GM23248 (cell line): ENCODE results near the gene KSR2. TPM values are rescaled to one million over a fixed set of nuclear protein-coding genes. Genes with fewer than 3 reads are reported as not detected.

Experiments
- DNase-seq: peaks from one replicate; pipeline ENCODE4 v3.0.0-alpha.2; 2015
- H2AFZ ChIP-seq: fragments of 200-600 bp; sonication (generic); 2 replicates; pipeline ENCODE4 v1.6.1; 2016; ENCODE audit warnings: antibody characterized with exemption
- H3F3A ChIP-seq: fragments of 200-600 bp; sonication (generic); 2 replicates; pipeline ENCODE4 v1.6.1; 2016; ENCODE audit warnings: mild to moderate bottlenecking, antibody characterized with exemption, mixed run types; ENCODE audit not compliant: insufficient read depth
- H3K27ac ChIP-seq: fragments of 200-600 bp; sonication (generic); 2 replicates; pipeline ENCODE4 v1.5.1; 2016; ENCODE audit warnings: mild to moderate bottlenecking
- H3K27me3 ChIP-seq: fragments of 200-600 bp; sonication (generic); replicated peaks from 2 replicates; pipeline ENCODE4 v1.6.1; 2016; ENCODE audit warnings: mild to moderate bottlenecking; ENCODE audit not compliant: insufficient read depth
- H3K36me3 ChIP-seq: fragments of 200-600 bp; sonication (generic); 2 replicates; pipeline ENCODE4 v1.6.1; 2016; ENCODE audit warnings: low read depth, mild to moderate bottlenecking
- H3K4me1 ChIP-seq: fragments of 200-600 bp; sonication (generic); 2 replicates; pipeline ENCODE4 v1.6.1; 2016; ENCODE audit warnings: mild to moderate bottlenecking; ENCODE audit not compliant: insufficient read depth
- H3K4me2 ChIP-seq: fragments of 200-600 bp; sonication (generic); one replicate; pipeline ENCODE4 v1.6.1; 2016; ENCODE audit warnings: mild to moderate bottlenecking; ENCODE audit not compliant: unreplicated experiment
- H3K4me3 ChIP-seq: fragments of 200-600 bp; sonication (generic); 2 replicates; pipeline ENCODE4 v1.5.1; 2016; ENCODE audit warnings: mild to moderate bottlenecking
- H3K79me2 ChIP-seq: fragments of 200-600 bp; sonication (generic); 2 replicates; pipeline ENCODE4 v1.6.1; 2016; ENCODE audit warnings: mild to moderate bottlenecking; ENCODE audit not compliant: insufficient read depth
- H3K9ac ChIP-seq: fragments of 200-600 bp; sonication (generic); 2 replicates; pipeline ENCODE4 v1.6.1; 2016; ENCODE audit warnings: mild to moderate bottlenecking
- H3K9me2 ChIP-seq: fragments of 200-600 bp; sonication (generic); 2 replicates; pipeline ENCODE4 v1.6.1; 2016; ENCODE audit warnings: mixed run types, mild to moderate bottlenecking, moderate library complexity; ENCODE audit not compliant: insufficient read depth
- H3K9me3 ChIP-seq: fragments of 200-600 bp; sonication (generic); one replicate; pipeline ENCODE4 v1.6.1; 2017; ENCODE audit warnings: low read depth
- H4K20me1 ChIP-seq: fragments of 200-600 bp; sonication (generic); 2 replicates; pipeline ENCODE4 v1.6.0; 2016; ENCODE audit not compliant: insufficient read depth
- EZH2 ChIP-seq: fragments of 200-600 bp; sonication (generic); IDR thresholded peaks from 2 replicates; pipeline ENCODE4 v1.6.1; 2018; ENCODE audit warnings: antibody characterized with exemption, mild to moderate bottlenecking; ENCODE audit not compliant: insufficient read depth, poor library complexity, severe bottlenecking
- EZH2phosphoT487 ChIP-seq: fragments of 200-600 bp; sonication (generic); IDR thresholded peaks from 2 replicates; pipeline ENCODE4 v1.6.1; 2018; ENCODE audit warnings: antibody characterized with exemption, moderate library complexity, mild to moderate bottlenecking, low read depth; ENCODE audit not compliant: insufficient read depth
- WGBS, 2 experiments: methylation state at CpG; one replicate each; pipeline ENCODE4 v1.1.6; 2015 to 2017; ENCODE audit warnings: low lambda C conversion rate in 2 of 2, low coverage in 1 of 2; ENCODE audit errors: missing lambda C conversion rate in 2 of 2; 5-methylcytosine and 5-hydroxymethylcytosine counted together
- in situ Hi-C: fragments of 300-500 bp; cut with MboI; formaldehyde crosslinking; loops from 2 replicates; pipeline ENCODE4 v1.15.0; 2020
- polyA plus RNA-seq: library from polyadenylated mRNA; unstranded; fragments of >200 nt; fragmentation: Nextera tagmentation; extraction: Ambion mirVana; gene quantifications from 2 replicates; pipeline ENCODE4 v1.2.1, GENCODE V29; 2016
- total RNA-seq: library from RNA; depleted of rRNA; stranded (reverse); fragments of >200 nt; shearing (Covaris generic); gene quantifications from 2 replicates; pipeline ENCODE4 v1.2.3, GENCODE V29; 2014

KSR2 gene
- total and polyA plus RNA-seq, 2 experiments from 2014 or later = not detected

DNA sequence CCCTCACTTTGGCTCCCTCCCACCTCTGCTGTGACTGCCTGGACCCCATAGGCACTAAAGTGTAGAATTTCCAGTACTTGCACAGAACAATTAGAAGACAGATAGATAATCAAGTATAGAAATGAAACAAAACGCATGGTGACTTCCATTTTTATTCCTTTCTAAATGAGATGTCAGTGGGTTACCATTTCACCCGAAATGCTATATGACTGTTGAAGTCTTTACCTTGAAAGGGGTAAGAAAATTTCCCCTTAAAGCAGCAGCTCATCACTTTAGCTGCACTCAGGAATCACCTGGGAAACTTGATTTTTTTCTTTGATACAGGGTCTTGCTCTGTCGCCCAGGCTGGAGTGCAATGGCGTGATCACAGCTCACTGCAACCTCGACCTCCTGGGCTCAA, 12.5 kb upstream of the KSR2 start:
- Histone ChIP-seq H3K36me3 (no peaks in the 10 kb centered on the region), H3K9ac (no peak overlapping the region), H3F3A (peaks cover 27% of the 10 kb centered on the region), H3K4me3 (no peak overlapping the region), H3K79me2 (no peaks in the 10 kb centered on the region), H3K9me3 (no peaks in the 10 kb centered on the region), H4K20me1 (no peaks in the 10 kb centered on the region), H3K4me1 (peaks cover 13% of the 10 kb centered on the region), H3K27ac (no peak overlapping the region), H2AFZ (peak overlapping the region; percentile 32), H3K4me2 (no peak overlapping the region), H3K9me2 (no peaks in the 10 kb centered on the region), H3K27me3 (no peaks in the 10 kb centered on the region)
- DNase-seq = no peak
- in situ Hi-C loops = no loop called here
- no peak for TF ChIP-seq EZH2
- TF ChIP-seq EZH2phosphoT487 = no peak
- 67 to 72% methylated on average over 5 of the region's 5 CpGs for WGBS, 2 experiments

DNA sequence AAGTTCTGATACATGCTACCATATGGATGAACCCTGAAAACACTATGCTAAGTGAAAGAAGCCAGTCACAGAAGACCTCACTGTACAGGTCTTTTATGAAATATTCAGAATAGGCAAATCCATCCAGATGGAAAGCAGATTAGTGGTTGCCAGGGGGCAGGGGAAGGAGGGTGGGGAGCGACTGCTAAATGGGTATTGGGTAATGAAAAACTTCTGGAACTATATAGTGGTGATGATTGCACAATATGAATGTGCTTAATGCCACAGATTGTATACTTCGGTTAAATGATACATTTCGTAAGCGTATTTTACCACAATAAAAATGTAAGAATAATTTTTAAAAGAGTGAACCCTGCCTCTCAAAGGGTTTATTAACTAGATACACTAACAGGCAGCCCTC, 11.8 kb upstream of the KSR2 start:
- no peak overlapping the region for H3K4me3 ChIP-seq
- H3K27ac ChIP-seq = no peak overlapping the region
- H3F3A ChIP-seq = peaks cover 23% of the 10 kb centered on the region
- H3K4me2 ChIP-seq = no peak overlapping the region
- H3K27me3 ChIP-seq = no peaks in the 10 kb centered on the region
- no peaks in the 10 kb centered on the region for H3K9me3 ChIP-seq
- DNase-seq = peak; percentile 24
- H3K9ac ChIP-seq = no peak overlapping the region
- TF ChIP-seq EZH2phosphoT487 = no peak
- H3K9me2 ChIP-seq = no peaks in the 10 kb centered on the region
- peak overlapping the region; percentile 32 for H2AFZ ChIP-seq
- in situ Hi-C loops = no loop called here
- peaks cover 7% of the 10 kb centered on the region; the same call in 1 of the 2 replicates for H3K4me1 ChIP-seq
- WGBS, 2 experiments = 9 to 13% methylated on average over 4 of the region's 4 CpGs
- no peaks in the 10 kb centered on the region for H3K36me3 ChIP-seq
- H3K79me2 ChIP-seq = no peaks in the 10 kb centered on the region
- H4K20me1 ChIP-seq = no peaks in the 10 kb centered on the region

DNA sequence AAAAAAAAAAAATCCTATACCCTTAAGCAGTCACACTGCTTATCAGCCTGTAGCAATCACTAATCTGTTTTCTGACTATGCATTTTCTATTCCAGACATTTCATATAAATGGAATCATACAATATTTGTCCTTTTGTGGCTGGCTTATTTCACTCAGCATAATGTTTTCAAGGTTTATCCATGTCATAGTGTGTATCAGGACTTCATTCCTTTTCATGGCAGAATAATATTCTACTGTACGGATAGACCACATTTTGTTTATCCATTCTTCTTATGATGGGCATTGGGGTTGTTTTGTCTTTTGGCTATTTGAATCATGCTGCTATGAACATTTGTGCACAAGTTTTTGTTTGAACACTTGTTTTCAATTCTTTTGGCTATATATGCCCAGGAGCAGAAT, 8.6 kb upstream of the KSR2 start:
- TF ChIP-seq EZH2phosphoT487 (no peak), EZH2 (no peak)
- Histone ChIP-seq H3K4me1 (no peaks in the 10 kb centered on the region), H3F3A (peaks cover 10% of the 10 kb centered on the region), H3K79me2 (no peaks in the 10 kb centered on the region), H3K4me3 (no peak overlapping the region), H3K27me3 (no peaks in the 10 kb centered on the region; the same call in 1 of the 2 replicates), H3K36me3 (no peaks in the 10 kb centered on the region), H3K4me2 (no peak overlapping the region), H3K9me3 (no peaks in the 10 kb centered on the region), H4K20me1 (no peaks in the 10 kb centered on the region), H3K27ac (no peak overlapping the region), H3K9ac (no peak overlapping the region), H3K9me2 (no peaks in the 10 kb centered on the region), H2AFZ (no peak overlapping the region)
- WGBS, 2 experiments = 82 to 91% methylated on average over 1 of the region's 1 CpG
- in situ Hi-C loops = no loop called here
- DNase-seq = no peak

DNA sequence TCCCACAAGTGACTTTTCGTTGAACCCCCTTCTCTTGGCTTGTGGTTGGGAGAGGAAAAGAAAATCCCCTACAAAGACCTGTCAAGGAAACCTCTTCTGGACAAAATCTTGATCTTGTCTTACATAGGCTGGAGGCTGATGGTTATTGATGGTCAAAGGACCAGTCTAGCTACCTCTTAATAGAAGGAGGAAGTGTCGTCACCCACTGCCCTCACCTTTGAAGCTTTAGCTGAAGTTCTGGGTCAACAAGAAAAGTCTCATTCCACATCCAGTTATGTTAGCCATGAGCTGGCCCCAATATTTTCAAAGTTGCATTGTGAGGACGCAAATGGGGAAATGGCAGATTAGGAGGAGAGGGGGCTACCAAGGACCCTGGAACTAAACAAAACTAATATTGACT, 6.2 kb upstream of the KSR2 start:
- no peaks in the 10 kb centered on the region for H3K79me2 ChIP-seq
- H3K4me1 ChIP-seq = no peaks in the 10 kb centered on the region
- no peaks in the 10 kb centered on the region for H3K9me2 ChIP-seq
- no peaks in the 10 kb centered on the region for H3F3A ChIP-seq
- H3K9me3 ChIP-seq = no peaks in the 10 kb centered on the region
- H3K36me3 ChIP-seq = no peaks in the 10 kb centered on the region
- no peak for DNase-seq
- H3K27me3 ChIP-seq = peaks cover 4% of the 10 kb centered on the region
- no peak overlapping the region for H2AFZ ChIP-seq
- H3K4me2 ChIP-seq = no peak overlapping the region
- no peak overlapping the region for H3K27ac ChIP-seq
- in situ Hi-C loops = no loop called here
- no peak overlapping the region for H3K4me3 ChIP-seq
- no peaks in the 10 kb centered on the region for H4K20me1 ChIP-seq
- H3K9ac ChIP-seq = no peak overlapping the region
- 62 to 64% methylated on average over 3 of the region's 3 CpGs for WGBS, 2 experiments
- TF ChIP-seq EZH2 (no peak), EZH2phosphoT487 (no peak)

DNA sequence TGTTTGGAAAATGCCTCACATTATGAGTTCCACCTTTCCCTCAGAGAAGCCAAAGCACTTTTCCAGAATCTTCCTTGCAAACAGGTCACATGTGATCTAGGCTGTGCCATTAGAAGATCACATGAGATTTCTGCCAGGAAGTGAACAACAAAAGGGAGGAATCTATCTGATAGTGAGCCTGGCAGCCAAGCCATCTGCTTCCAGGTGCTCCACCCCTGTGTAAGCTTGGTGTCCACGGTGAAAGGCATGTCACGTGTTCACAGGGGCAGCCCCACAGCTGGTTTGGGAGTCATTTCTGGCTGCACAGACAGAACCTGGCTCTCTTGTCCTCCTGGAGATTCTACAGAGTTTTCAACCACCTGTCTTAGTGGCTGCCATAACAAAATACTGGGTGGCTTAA, 3.5 kb upstream of the KSR2 start:
- Histone ChIP-seq H3K36me3 (no peaks in the 10 kb centered on the region), H4K20me1 (no peaks in the 10 kb centered on the region), H3K4me3 (no peak overlapping the region), H3K9ac (no peak overlapping the region), H2AFZ (no peak overlapping the region), H3K79me2 (no peaks in the 10 kb centered on the region), H3K9me3 (no peaks in the 10 kb centered on the region), H3K4me1 (no peaks in the 10 kb centered on the region), H3F3A (no peaks in the 10 kb centered on the region), H3K9me2 (no peaks in the 10 kb centered on the region), H3K4me2 (no peak overlapping the region), H3K27ac (no peak overlapping the region), H3K27me3 (peaks cover 24% of the 10 kb centered on the region)
- WGBS, 2 experiments = 23 to 29% methylated on average over 2 of the region's 2 CpGs
- TF ChIP-seq EZH2 = no peak
- no peak for TF ChIP-seq EZH2phosphoT487
- in situ Hi-C loops = no loop called here
- no peak for DNase-seq
